HepG2 (cell line): ENCODE results near the gene TRIM31. TPM values are rescaled to one million over a fixed set of nuclear protein-coding genes. Genes with fewer than 3 reads are reported as not detected.

Source experiments
- FOSL2 ChIP-seq: sonication (generic); formaldehyde crosslinking; IDR thresholded peaks from 2 replicates; pipeline ENCODE4 v1.4.0; 2020; ENCODE audit warnings: missing genetic modification reagents
- HNF4G ChIP-seq, 2 experiments: sonication (generic) in 1 of 2; formaldehyde crosslinking in 1 of 2; IDR thresholded peaks; 2 replicates each; pipeline versions ENCODE4 v1.4.0 to v1.6.1; 2011 to 2020; ENCODE audit warnings: borderline replicate concordance in 2 of 2, low read depth in 2 of 2, mild to moderate bottlenecking in 2 of 2, low read length in 1 of 2, missing genetic modification reagents in 1 of 2, moderate library complexity in 1 of 2
- SRSF9 ChIP-seq: fragments of 200-400 bp; formaldehyde crosslinking; IDR thresholded peaks from 2 replicates; pipeline ENCODE4 v1.6.1; 2018; ENCODE audit warnings: borderline replicate concordance, mild to moderate bottlenecking, low read depth, low read length; ENCODE audit not compliant: insufficient read depth, poor library complexity, severe bottlenecking
- ZNF20 ChIP-seq: sonication (generic); formaldehyde crosslinking; IDR thresholded peaks from 2 replicates; pipeline ENCODE4 v1.4.0; 2020; ENCODE audit warnings: mild to moderate bottlenecking, moderate library complexity, missing genetic modification reagents
- polyA plus RNA-seq, 8 experiments: library from polyadenylated mRNA; depleted of rRNA in 3 of 8; stranded (reverse) in 7 of 8; unstranded in 1 of 8; fragments of >200 nt; fragmentation: Illumina TruSeq in 4 of 8; extraction: Trizol in 4 of 8; gene quantifications; 2 replicates each; pipeline versions ENCODE4 v1.2.1 to v1.2.3, GENCODE V29; 2011 to 2016; ENCODE audit warnings: low read depth in 4 of 8, missing spikeins in 1 of 8, mixed read lengths in 1 of 8; ENCODE audit not compliant: insufficient read depth in 1 of 8
- total RNA-seq, 5 experiments: library from RNA; depleted of rRNA; stranded (reverse); fragments of >200 nt; fragmentation: Illumina TruSeq; extraction: Trizol; gene quantifications; 2 replicates each; pipeline ENCODE4 v1.2.3, GENCODE V29; 2016; ENCODE audit warnings: low read depth in 1 of 5
- TF ChIP-seq, protein P1 (sequence below): sonication (generic); formaldehyde crosslinking; IDR thresholded peaks from one replicate; pipeline ENCODE4 v1.5.1; 2020; ENCODE audit warnings: mild to moderate bottlenecking, missing genetic modification reagents; ENCODE audit errors: not compliant biosample characterization

The TRIM31 gene
- total and polyA plus RNA-seq, 2 of the 13 experiments (the other 11 are each of a cell fraction or from before 2014, with no cell fraction given), result 0.13 to 0.51 TPM

DNA sequence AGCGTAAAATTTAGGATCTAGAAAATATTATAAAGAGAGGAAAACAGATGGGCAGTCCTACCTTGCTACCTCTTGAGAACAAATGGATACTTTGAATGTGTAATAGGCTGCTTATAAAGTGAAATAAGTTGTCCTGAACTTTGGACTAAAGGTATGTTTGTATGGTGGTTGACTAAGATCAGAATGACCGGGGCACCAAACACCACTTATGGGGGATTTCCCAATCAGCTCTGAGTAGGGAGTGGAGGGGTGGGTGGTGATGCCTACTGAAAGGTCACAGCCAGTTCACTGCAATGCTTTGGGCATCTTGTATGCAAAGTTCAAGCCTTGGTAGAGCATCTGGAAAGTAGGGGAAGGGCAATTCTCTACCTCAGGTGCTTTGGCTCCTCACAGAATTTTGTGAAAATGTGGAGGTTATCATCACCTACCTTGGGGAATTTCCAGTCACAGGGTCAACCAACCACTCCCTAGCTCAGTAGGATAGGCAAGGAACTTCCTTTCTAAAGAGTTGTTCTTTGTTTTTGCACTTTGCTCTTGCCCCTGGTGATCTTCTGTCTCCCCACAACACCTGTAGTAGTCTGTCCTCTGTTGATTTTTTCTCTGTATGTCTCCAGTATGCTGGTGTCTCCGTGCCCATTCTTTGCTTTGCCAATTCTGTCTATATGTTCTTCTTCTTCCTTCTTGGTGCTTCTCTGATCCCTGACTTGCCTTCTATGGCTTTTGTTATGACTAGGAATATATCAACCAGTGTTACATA lies at the start of gene TRIM31 (continued):
- TF ChIP-seq HNF4G (IDR thresholded peaks at IDR 0.05; ENCODE audit: borderline replicate concordance, low read depth, low read length), result peak; percentile 67; the same call in 1 of the 2 replicates
- no peak for TF ChIP-seq HNF4G (CRISPR knock-in tag; IDR thresholded peaks at IDR 0.05; ENCODE audit: borderline replicate concordance, low read depth)
- TF ChIP-seq, protein P1, sequence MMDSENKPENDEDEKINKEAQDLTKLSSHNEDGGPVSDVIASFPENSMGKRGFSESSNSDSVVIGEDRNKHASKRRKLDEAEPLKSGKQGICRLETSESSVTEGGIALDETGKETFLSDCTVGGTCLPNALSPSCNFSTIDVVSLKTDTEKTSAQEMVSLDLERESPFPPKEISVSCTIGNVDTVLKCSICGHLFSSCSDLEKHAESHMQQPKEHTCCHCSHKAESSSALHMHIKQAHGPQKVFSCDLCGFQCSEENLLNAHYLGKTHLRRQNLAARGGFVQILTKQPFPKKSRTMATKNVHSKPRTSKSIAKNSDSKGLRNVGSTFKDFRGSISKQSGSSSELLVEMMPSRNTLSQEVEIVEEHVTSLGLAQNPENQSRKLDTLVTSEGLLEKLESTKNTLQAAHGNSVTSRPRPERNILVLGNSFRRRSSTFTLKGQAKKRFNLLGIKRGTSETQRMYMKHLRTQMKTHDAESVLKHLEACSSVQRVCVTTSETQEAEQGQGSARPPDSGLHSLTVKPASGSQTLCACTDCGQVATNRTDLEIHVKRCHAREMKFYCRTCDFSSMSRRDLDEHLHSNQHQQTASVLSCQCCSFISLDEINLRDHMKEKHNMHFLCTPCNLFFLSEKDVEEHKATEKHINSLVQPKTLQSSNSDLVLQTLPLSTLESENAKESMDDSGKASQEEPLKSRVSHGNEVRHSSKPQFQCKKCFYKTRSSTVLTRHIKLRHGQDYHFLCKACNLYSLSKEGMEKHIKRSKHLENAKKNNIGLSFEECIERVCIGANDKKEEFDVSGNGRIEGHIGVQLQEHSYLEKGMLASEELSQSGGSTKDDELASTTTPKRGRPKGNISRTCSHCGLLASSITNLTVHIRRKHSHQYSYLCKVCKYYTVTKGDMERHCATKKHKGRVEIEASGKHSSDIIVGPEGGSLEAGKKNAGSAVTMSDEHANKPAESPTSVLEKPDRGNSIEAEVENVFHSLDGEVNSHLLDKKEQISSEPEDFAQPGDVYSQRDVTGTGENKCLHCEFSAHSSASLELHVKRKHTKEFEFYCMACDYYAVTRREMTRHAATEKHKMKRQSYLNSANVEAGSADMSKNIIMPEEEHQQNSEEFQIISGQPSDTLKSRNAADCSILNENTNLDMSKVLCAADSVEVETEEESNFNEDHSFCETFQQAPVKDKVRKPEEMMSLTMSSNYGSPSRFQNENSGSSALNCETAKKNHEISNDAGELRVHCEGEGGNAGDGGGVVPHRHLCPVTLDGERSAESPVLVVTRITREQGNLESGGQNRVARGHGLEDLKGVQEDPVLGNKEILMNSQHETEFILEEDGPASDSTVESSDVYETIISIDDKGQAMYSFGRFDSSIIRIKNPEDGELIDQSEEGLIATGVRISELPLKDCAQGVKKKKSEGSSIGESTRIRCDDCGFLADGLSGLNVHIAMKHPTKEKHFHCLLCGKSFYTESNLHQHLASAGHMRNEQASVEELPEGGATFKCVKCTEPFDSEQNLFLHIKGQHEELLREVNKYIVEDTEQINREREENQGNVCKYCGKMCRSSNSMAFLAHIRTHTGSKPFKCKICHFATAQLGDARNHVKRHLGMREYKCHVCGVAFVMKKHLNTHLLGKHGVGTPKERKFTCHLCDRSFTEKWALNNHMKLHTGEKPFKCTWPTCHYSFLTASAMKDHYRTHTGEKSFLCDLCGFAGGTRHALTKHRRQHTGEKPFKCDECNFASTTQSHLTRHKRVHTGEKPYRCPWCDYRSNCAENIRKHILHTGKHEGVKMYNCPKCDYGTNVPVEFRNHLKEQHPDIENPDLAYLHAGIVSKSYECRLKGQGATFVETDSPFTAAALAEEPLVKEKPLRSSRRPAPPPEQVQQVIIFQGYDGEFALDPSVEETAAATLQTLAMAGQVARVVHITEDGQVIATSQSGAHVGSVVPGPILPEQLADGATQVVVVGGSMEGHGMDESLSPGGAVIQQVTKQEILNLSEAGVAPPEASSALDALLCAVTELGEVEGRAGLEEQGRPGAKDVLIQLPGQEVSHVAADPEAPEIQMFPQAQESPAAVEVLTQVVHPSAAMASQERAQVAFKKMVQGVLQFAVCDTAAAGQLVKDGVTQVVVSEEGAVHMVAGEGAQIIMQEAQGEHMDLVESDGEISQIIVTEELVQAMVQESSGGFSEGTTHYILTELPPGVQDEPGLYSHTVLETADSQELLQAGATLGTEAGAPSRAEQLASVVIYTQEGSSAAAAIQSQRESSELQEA, result no peak
- TF ChIP-seq ZNF20, result no peak
- TF ChIP-seq FOSL2 (CRISPR knock-in tag), result peak; percentile 48
- TF ChIP-seq SRSF9, result no peak
